PC-3 (cell line): ENCODE data around the gene TMEM207.

ENCODE experiments used
- CTCF ChIP-seq: fragments of 300-600 bp; sonication (generic); conservative IDR thresholded peaks from 2 replicates; pipeline ENCODE4 v1.5.1; 2017; ENCODE audit warnings: antibody characterized with exemption, low read depth, mild to moderate bottlenecking, low read length
- EZH2 ChIP-seq: fragments of 300-600 bp; sonication (generic); IDR thresholded peaks from one replicate; pipeline ENCODE4 v1.6.1; 2017; ENCODE audit warnings: antibody characterized with exemption, mild to moderate bottlenecking, low read length; ENCODE audit not compliant: unreplicated experiment
- EZH2phosphoT487 ChIP-seq: fragments of 300-600 bp; sonication (generic); IDR thresholded peaks from 2 replicates; pipeline ENCODE4 v1.6.1; 2018; ENCODE audit warnings: mild to moderate bottlenecking, antibody characterized with exemption, low read length, borderline replicate concordance

- TF ChIP-seq CTCF (no peak), EZH2 (no peak), EZH2phosphoT487 (no peak)
Measured at GRCh38 chr3:190442240-190442639, 7.5 kb downstream of the TMEM207 start.
